ENCODE data around the gene FTO. TPM values are rescaled to one million over a fixed set of nuclear protein-coding genes. Genes with fewer than 3 reads are reported as not detected.

FTO gene
- total and polyA plus RNA-seq, 2 of the 13 experiments (the other 11 are each of a cell fraction or from before 2014, with no cell fraction given) = 41.6 to 55.8 TPM

DNA sequence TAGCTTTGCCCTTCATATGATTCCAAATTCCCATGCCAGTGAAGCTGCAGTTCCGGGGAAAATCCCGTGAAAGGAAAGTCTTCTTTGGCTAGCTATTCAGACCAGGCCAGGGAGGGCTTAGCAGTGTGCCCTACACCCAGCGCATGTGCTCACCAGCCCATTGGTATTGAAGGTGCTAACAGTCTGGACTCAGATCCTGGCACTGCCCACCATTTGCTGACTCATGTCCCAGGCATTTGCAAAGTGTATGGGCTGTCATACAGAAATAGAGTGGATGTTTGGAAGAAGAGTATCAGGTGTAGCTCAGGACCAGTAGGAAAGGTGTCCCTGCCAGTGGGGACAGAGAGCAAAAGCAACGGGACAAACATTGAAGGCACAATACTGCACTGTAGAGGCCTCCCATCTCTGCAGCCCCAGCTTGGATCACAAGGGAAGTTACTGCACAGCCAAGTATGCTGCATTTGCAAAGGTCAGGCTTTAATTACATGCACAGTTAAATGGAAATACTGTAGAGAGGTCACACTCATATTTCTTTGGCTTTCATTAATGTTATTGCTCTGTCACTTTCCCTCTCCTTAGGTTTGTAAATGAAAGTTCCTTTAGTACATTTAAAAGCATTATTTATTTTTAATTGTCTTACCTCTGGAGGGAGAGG lies 362.6 kb downstream of the FTO start:
- CTCF ChIA-PET (ENCODE audit: low intra/inter-chr PET ratio, low total read pairs) = no interaction called here
- no TSS peak for BruUV-seq (replicated peaks)
- TF ChIP-seq SPEN (CRISPR knock-in tag; IDR thresholded peaks at IDR 0.05; ENCODE audit: low read depth) (no peak), SMAD3 (CRISPR knock-in tag; IDR thresholded peaks at IDR 0.05) (no peak), NONO (IDR thresholded peaks at IDR 0.05) (no peak), NONO (CRISPR knock-in tag; conservative IDR thresholded peaks at IDR 0.05) (no peak), SP5 (CRISPR knock-in tag; IDR thresholded peaks at IDR 0.05; ENCODE audit: borderline replicate concordance, low read depth) (no peak), ZBTB4 (CRISPR knock-in tag; IDR thresholded peaks at IDR 0.05; ENCODE audit: borderline replicate concordance) (0 out of 2 replicates have a peak, but pooled peaks have one; percentile 61), SOX13 (IDR thresholded peaks at IDR 0.05) (no peak), SOX13 (CRISPR knock-in tag; conservative IDR thresholded peaks at IDR 0.05 in 1 of 2, IDR thresholded peaks at IDR 0.05 in 1 of 2) (no peak), HNRNPL (IDR thresholded peaks at IDR 0.05; ENCODE audit: low read depth, low read length) (peak; percentile 70; the same call in 1 of the 2 replicates), ATF4 (CRISPR knock-in tag; IDR thresholded peaks at IDR 0.05) (no peak), ZNF749 (CRISPR knock-in tag; IDR thresholded peaks at IDR 0.05; ENCODE audit: borderline replicate concordance) (no peak), BRD4 (CRISPR knock-in tag; IDR thresholded peaks at IDR 0.05) (no peak), ZNF121 (CRISPR knock-in tag; IDR thresholded peaks at IDR 0.05) (0 out of 2 replicates have a peak, but pooled peaks have one; percentile 36), SIX4 (CRISPR knock-in tag; IDR thresholded peaks at IDR 0.05) (no peak), ZNF292 (CRISPR knock-in tag; IDR thresholded peaks at IDR 0.05; ENCODE audit: borderline replicate concordance, low read depth) (peak; percentile 41; the same call in 1 of the 2 replicates), MTA3 (CRISPR knock-in tag; IDR thresholded peaks at IDR 0.05) (no peak), ZFP36L2 (CRISPR knock-in tag; IDR thresholded peaks at IDR 0.05) (no peak)
- TF ChIP-seq, protein P1, sequence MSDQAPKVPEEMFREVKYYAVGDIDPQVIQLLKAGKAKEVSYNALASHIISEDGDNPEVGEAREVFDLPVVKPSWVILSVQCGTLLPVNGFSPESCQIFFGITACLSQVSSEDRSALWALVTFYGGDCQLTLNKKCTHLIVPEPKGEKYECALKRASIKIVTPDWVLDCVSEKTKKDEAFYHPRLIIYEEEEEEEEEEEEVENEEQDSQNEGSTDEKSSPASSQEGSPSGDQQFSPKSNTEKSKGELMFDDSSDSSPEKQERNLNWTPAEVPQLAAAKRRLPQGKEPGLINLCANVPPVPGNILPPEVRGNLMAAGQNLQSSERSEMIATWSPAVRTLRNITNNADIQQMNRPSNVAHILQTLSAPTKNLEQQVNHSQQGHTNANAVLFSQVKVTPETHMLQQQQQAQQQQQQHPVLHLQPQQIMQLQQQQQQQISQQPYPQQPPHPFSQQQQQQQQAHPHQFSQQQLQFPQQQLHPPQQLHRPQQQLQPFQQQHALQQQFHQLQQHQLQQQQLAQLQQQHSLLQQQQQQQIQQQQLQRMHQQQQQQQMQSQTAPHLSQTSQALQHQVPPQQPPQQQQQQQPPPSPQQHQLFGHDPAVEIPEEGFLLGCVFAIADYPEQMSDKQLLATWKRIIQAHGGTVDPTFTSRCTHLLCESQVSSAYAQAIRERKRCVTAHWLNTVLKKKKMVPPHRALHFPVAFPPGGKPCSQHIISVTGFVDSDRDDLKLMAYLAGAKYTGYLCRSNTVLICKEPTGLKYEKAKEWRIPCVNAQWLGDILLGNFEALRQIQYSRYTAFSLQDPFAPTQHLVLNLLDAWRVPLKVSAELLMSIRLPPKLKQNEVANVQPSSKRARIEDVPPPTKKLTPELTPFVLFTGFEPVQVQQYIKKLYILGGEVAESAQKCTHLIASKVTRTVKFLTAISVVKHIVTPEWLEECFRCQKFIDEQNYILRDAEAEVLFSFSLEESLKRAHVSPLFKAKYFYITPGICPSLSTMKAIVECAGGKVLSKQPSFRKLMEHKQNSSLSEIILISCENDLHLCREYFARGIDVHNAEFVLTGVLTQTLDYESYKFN (CRISPR knock-in tag; conservative IDR thresholded peaks at IDR 0.05) = no peak

More for the DNA sequence above, 362.6 kb downstream of the FTO start:
- intact Hi-C loops (cut with micrococcal nuclease; ENCODE audit: unreplicated experiment) (loop anchor here (10.0 kb wide), 1 partner anchor 108 kb away; no protein-coding TSS in a partner anchor), in situ Hi-C loops (cut with HindIII; ENCODE audit: extremely low pct_ligation_motif_present, low pct_unique_long_range_greater_than_20kb) (no loop called here)
- Histone ChIP-seq H3K4me1 (ENCODE audit: insufficient read depth, low read length) (peaks cover 68% of the 10 kb centered on the region), H4K20me1 (ENCODE audit: insufficient read depth, low read length) (no peaks in the 10 kb centered on the region), H3K4me3 (replicated peaks in 1 of 3; ENCODE audit: insufficient read depth in 1 of 3, low read depth in 2 of 3, low read length in 3 of 3) (no peak overlapping the region), H3K36me3 (replicated peaks in 1 of 2; ENCODE audit: control insufficient read depth in 1 of 2, insufficient read depth in 2 of 2, low read length in 2 of 2) (no peaks in the 10 kb centered on the region), H2AFZ (ENCODE audit: low read length) (no peak overlapping the region), H3K79me2 (ENCODE audit: insufficient read depth, low read length) (no peaks in the 10 kb centered on the region), H3K27ac (ENCODE audit: extremely low read length, insufficient read depth, low read length) (no peak overlapping the region), H3K4me2 (ENCODE audit: low read depth, low read length) (no peak overlapping the region), H3K27me3 (ENCODE audit: control insufficient read depth in 1 of 2, insufficient read depth in 2 of 2, low read length in 2 of 2) (no peaks in the 10 kb centered on the region), H3K9ac (ENCODE audit: insufficient read depth, low read depth, low read length) (no peak overlapping the region), H3K9me3 (ENCODE audit: low read length) (no peaks in the 10 kb centered on the region)
- peak; percentile 39 for DNase-seq (ENCODE audit: low spot score)
- no peak for FAIRE-seq
- POLR2A ChIA-PET = interaction anchor here (2.3 kb wide), 1 partner anchor 14 kb away, joined by 7 read pairs; no protein-coding TSS in a partner anchor
- WGBS (ENCODE audit: low lambda C conversion rate) = 77% methylated on average over 4 of the region's 4 CpGs
- peak; percentile 71 for ATAC-seq
